ENCODE measurements around the gene ANAPC13. TPM values are rescaled to one million over a fixed set of nuclear protein-coding genes. Genes with fewer than 3 reads are reported as not detected.

Gene ANAPC13
- total RNA-seq, 1 experiment from 2014 or later: 35.7 TPM

- no peak for TF ChIP-seq EZH2phosphoT487 (IDR thresholded peaks at IDR 0.05; ENCODE audit: borderline replicate concordance)
- no peak for TF ChIP-seq FOSL1 (IDR thresholded peaks at IDR 0.05; ENCODE audit: low read depth)
- TF ChIP-seq, protein P1, sequence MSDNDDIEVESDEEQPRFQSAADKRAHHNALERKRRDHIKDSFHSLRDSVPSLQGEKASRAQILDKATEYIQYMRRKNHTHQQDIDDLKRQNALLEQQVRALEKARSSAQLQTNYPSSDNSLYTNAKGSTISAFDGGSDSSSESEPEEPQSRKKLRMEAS (IDR thresholded peaks at IDR 0.05): no peak
- TF ChIP-seq POLR2AphosphoS5 (IDR thresholded peaks at IDR 0.05; ENCODE audit: low read depth, low read length): no peak
- no peak for TF ChIP-seq SRF (IDR thresholded peaks at IDR 0.05; ENCODE audit: low read depth)
Observed at GRCh38 chr3:134449951-134450350, 35.8 kb downstream of the ANAPC13 start (continued).

DNA sequence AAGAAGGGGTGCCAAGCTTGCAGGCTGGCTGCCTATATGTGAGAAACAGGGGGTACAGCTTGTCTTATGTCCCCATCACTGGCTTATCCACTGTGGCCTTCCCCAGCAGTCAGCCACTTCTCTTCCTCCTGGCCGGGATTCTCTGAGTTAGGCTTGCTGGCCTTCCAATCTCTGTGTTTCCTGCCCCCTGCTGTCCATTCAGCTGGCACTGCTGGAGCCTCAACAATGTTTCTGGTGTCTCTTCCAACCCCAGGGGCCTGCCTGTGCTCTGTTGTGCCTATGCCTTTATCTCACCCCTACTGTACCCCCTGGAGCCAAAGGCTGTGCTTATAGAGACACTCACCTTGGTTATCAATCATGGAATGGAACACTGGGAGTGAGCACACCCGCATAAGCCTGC is 36.5 kb downstream of the ANAPC13 start:
- intact Hi-C loops (cut with micrococcal nuclease): loop anchor here (1.0 kb wide), 2 partner anchors 137 to 141 kb away; no protein-coding TSS in a partner anchor
- Histone ChIP-seq H3K27ac (ENCODE audit: low read depth, low read length) (no peak overlapping the region), H3K4me1 (ENCODE audit: control insufficient read depth in 1 of 2, insufficient read depth in 2 of 2, low read length in 2 of 2) (no peaks in the 10 kb centered on the region), H3K4me2 (ENCODE audit: low read length) (no peak overlapping the region), H3K4me3 (replicated peaks in 1 of 2; ENCODE audit: low read depth in 1 of 2, low read length in 2 of 2) (no peak overlapping the region), H3K36me3 (ENCODE audit: control insufficient read depth in 1 of 2, insufficient read depth in 2 of 2, low read length in 2 of 2) (no peaks in the 10 kb centered on the region), H3K9me3 (ENCODE audit: control insufficient read depth in 1 of 2, insufficient read depth in 1 of 2, low read depth in 1 of 2, low read length in 2 of 2) (no peaks in the 10 kb centered on the region), H3K27me3 (ENCODE audit: insufficient read depth, low read length) (no peaks in the 10 kb centered on the region), H3K9me2 (ENCODE audit: insufficient read depth) (no peaks in the 10 kb centered on the region), H4K20me1 (ENCODE audit: insufficient read depth) (no peaks in the 10 kb centered on the region), H2AFZ (ENCODE audit: low read depth, low read length, poor library complexity, severe bottlenecking) (peak overlapping the region; percentile 29), H3K79me2 (ENCODE audit: insufficient read depth, low read length) (no peaks in the 10 kb centered on the region), H3K9ac (ENCODE audit: low read length) (no peak overlapping the region)
- ChIA-PET RAD21 (ENCODE audit: low non-redundant PET in 1 of 2, low total read pairs in 2 of 2, uncharacterized antibody in 2 of 2, unreplicated experiment in 2 of 2) (no interaction called here), POLR2A (no interaction called here), CTCF (interaction anchor here (0.9 to 1.6 kb wide), 4 partner anchors 24 to 236 kb away, joined by 3 to 4 read pairs (median 4); no protein-coding TSS in a partner anchor)
- TF ChIP-seq, protein P1 (IDR thresholded peaks at IDR 0.05): no peak
- TF ChIP-seq RAD21 (IDR thresholded peaks at IDR 0.05; ENCODE audit: low read depth) (peak; percentile 76), EZH2phosphoT487 (IDR thresholded peaks at IDR 0.05; ENCODE audit: borderline replicate concordance) (no peak), TCF7L2 (IDR thresholded peaks at IDR 0.05; ENCODE audit: borderline replicate concordance, extremely low read depth, insufficient read depth, insufficient read length) (no peak), POLR2A (IDR thresholded peaks at IDR 0.05; ENCODE audit: borderline replicate concordance, extremely low read depth, insufficient read depth, insufficient read length) (no peak)
- TF ChIP-seq, protein P2, sequence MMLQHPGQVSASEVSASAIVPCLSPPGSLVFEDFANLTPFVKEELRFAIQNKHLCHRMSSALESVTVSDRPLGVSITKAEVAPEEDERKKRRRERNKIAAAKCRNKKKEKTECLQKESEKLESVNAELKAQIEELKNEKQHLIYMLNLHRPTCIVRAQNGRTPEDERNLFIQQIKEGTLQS (IDR thresholded peaks at IDR 0.05): no peak
- TF ChIP-seq, protein P3, sequence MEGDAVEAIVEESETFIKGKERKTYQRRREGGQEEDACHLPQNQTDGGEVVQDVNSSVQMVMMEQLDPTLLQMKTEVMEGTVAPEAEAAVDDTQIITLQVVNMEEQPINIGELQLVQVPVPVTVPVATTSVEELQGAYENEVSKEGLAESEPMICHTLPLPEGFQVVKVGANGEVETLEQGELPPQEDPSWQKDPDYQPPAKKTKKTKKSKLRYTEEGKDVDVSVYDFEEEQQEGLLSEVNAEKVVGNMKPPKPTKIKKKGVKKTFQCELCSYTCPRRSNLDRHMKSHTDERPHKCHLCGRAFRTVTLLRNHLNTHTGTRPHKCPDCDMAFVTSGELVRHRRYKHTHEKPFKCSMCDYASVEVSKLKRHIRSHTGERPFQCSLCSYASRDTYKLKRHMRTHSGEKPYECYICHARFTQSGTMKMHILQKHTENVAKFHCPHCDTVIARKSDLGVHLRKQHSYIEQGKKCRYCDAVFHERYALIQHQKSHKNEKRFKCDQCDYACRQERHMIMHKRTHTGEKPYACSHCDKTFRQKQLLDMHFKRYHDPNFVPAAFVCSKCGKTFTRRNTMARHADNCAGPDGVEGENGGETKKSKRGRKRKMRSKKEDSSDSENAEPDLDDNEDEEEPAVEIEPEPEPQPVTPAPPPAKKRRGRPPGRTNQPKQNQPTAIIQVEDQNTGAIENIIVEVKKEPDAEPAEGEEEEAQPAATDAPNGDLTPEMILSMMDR (IDR thresholded peaks at IDR 0.05 in 2 of 3, conservative IDR thresholded peaks at IDR 0.05 in 1 of 3; ENCODE audit: borderline replicate concordance in 1 of 3, insufficient read depth in 1 of 3, low read depth in 2 of 3, low read length in 2 of 3): peak; percentile 42 to 60 (median 52); a peak in 4 of 6 replicates
- TF ChIP-seq, protein P4, sequence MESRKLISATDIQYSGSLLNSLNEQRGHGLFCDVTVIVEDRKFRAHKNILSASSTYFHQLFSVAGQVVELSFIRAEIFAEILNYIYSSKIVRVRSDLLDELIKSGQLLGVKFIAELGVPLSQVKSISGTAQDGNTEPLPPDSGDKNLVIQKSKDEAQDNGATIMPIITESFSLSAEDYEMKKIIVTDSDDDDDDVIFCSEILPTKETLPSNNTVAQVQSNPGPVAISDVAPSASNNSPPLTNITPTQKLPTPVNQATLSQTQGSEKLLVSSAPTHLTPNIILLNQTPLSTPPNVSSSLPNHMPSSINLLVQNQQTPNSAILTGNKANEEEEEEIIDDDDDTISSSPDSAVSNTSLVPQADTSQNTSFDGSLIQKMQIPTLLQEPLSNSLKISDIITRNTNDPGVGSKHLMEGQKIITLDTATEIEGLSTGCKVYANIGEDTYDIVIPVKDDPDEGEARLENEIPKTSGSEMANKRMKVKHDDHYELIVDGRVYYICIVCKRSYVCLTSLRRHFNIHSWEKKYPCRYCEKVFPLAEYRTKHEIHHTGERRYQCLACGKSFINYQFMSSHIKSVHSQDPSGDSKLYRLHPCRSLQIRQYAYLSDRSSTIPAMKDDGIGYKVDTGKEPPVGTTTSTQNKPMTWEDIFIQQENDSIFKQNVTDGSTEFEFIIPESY (IDR thresholded peaks at IDR 0.05; ENCODE audit: extremely low read depth, insufficient replicate concordance, low read length): no peak
- no peak for DNase-seq (ENCODE audit: low read depth, low spot score)
- peak; percentile 85 for ATAC-seq
- BruUV-seq (replicated peaks): no TSS peak

All from HCT116 (cell line).